CD14-positive monocyte (primary cell): ENCODE measurements around the gene THSD1. TPM values are rescaled to one million over a fixed set of nuclear protein-coding genes. Genes with fewer than 3 reads are reported as not detected.

Experiments used
- DNase-seq, 3 donors: peaks; one replicate each; pipeline ENCODE4 v3.0.0-alpha.2; 2011 to 2022
- H2AFZ ChIP-seq: 2 replicates; pipeline ENCODE4 v1.6.0; 2012; ENCODE audit warnings: mild to moderate bottlenecking, low read depth, low read length, inconsistent platforms; ENCODE audit not compliant: insufficient read depth, poor library complexity, severe bottlenecking
- H3K27ac ChIP-seq, 2 donors: 1 replicate in 1 of 2; 2 replicates in 1 of 2; pipeline ENCODE4 v1.5.1; 2012 to 2013; ENCODE audit warnings: low read length in 2 of 2, control low read depth in 1 of 2, inconsistent platforms in 1 of 2, low read depth in 1 of 2, mild to moderate bottlenecking in 1 of 2
- H3K27me3 ChIP-seq, 2 donors: one replicate each; pipeline versions ENCODE4 v1.6.0 to v1.6.1; 2011 to 2013; ENCODE audit warnings: low read length in 2 of 2; ENCODE audit not compliant: control insufficient read depth in 2 of 2, insufficient read depth in 2 of 2
- H3K36me3 ChIP-seq, 2 donors: replicated peaks in 1 of 2; 1 replicate in 1 of 2; 2 replicates in 1 of 2; pipeline versions ENCODE4 v1.5.1 to v1.6.1; 2012 to 2013; ENCODE audit warnings: low read length in 2 of 2, control low read depth in 1 of 2, inconsistent platforms in 1 of 2, mild to moderate bottlenecking in 1 of 2; ENCODE audit not compliant: insufficient read depth in 2 of 2, control insufficient read depth in 1 of 2
- H3K4me1 ChIP-seq, 2 donors: 1 replicate in 1 of 2; 2 replicates in 1 of 2; pipeline versions ENCODE4 v1.5.1 to v1.6.1; 2012 to 2013; ENCODE audit warnings: low read length in 2 of 2, control low read depth in 1 of 2, inconsistent platforms in 1 of 2, mild to moderate bottlenecking in 1 of 2, moderate library complexity in 1 of 2; ENCODE audit not compliant: insufficient read depth in 2 of 2, control insufficient read depth in 1 of 2
- H3K4me2 ChIP-seq: replicated peaks from 2 replicates; pipeline ENCODE3; 2012; ENCODE audit warnings: low read length, moderate library complexity, mild to moderate bottlenecking; ENCODE audit not compliant: poor library complexity, severe bottlenecking; ENCODE audit errors: extremely low read depth
- H3K4me3 ChIP-seq, 3 experiments: fragments of 200-600 bp in 1 of 3; sonication (generic) in 1 of 3; replicated peaks in 1 of 3; 1 replicate in 2 of 3; 2 replicates in 1 of 3; pipeline ENCODE4 v1.5.1; 2011 to 2013; ENCODE audit warnings: low read length in 3 of 3, mild to moderate bottlenecking in 3 of 3, control low read depth in 2 of 3, low read depth in 2 of 3, inconsistent platforms in 1 of 3, moderate library complexity in 1 of 3
- H3K79me2 ChIP-seq: 2 replicates; pipeline ENCODE4 v1.6.0; 2012; ENCODE audit warnings: mild to moderate bottlenecking, control low read depth, inconsistent platforms, low read length, moderate library complexity; ENCODE audit not compliant: insufficient read depth
- H3K9ac ChIP-seq: 2 replicates; pipeline ENCODE4 v1.6.0; 2017; ENCODE audit warnings: low read length, mild to moderate bottlenecking; ENCODE audit not compliant: insufficient read depth, poor library complexity, severe bottlenecking
- H3K9me3 ChIP-seq, 2 donors: replicated peaks in 1 of 2; 1 replicate in 1 of 2; 2 replicates in 1 of 2; pipeline versions ENCODE4 v1.5.1 to v1.6.1; 2012 to 2013; ENCODE audit warnings: low read length in 2 of 2, control low read depth in 1 of 2; ENCODE audit not compliant: control insufficient read depth in 1 of 2, insufficient read depth in 1 of 2
- H4K20me1 ChIP-seq: 2 replicates; pipeline ENCODE4 v1.6.0; 2012; ENCODE audit warnings: mild to moderate bottlenecking, low read length, control low read depth, moderate library complexity; ENCODE audit not compliant: insufficient read depth
- H3K27ac Mint-ChIP-seq, 7 donors: one replicate each; pipeline ENCODE4 v1.8.0; 2020; ENCODE audit warnings: mild to moderate bottlenecking in 7 of 7, mixed read lengths in 7 of 7, moderate library complexity in 6 of 7, inconsistent platforms in 2 of 7
- H3K27me3 Mint-ChIP-seq, 3 donors: one replicate each; pipeline ENCODE4 v1.8.0; 2021 to 2022; ENCODE audit warnings: low read depth in 3 of 3, mild to moderate bottlenecking in 3 of 3, mixed read lengths in 3 of 3, moderate library complexity in 3 of 3, inconsistent platforms in 1 of 3
- H3K36me3 Mint-ChIP-seq, 2 donors: one replicate each; pipeline ENCODE4 v1.8.0; 2020; ENCODE audit warnings: mixed read lengths in 2 of 2, inconsistent platforms in 1 of 2, mild to moderate bottlenecking in 1 of 2
- H3K4me1 Mint-ChIP-seq: one replicate; pipeline ENCODE4 v1.8.0; 2020; ENCODE audit warnings: mild to moderate bottlenecking, mixed read lengths
- H3K4me3 Mint-ChIP-seq, 2 donors: one replicate each; pipeline ENCODE4 v1.8.0; 2020; ENCODE audit warnings: mild to moderate bottlenecking in 2 of 2, mixed read lengths in 2 of 2, moderate library complexity in 1 of 2
- H3K9me3 Mint-ChIP-seq, 7 donors: one replicate each; pipeline ENCODE4 v1.8.0; 2020 to 2022; ENCODE audit warnings: mixed read lengths in 7 of 7, mild to moderate bottlenecking in 6 of 7, moderate library complexity in 6 of 7, inconsistent platforms in 2 of 7
- CTCF ChIP-seq: fragments of 200-600 bp; IDR thresholded peaks from one replicate; pipeline ENCODE4 v1.8.0; 2022; ENCODE audit warnings: antibody characterized with exemption, mild to moderate bottlenecking
- WGBS: methylation state at CpG from one replicate; pipeline ENCODE4 v1.1.5; 2013; ENCODE audit warnings: missing lambda C conversion rate; ENCODE audit not compliant: insufficient coverage; 5-methylcytosine and 5-hydroxymethylcytosine counted together
- intact Hi-C, 2 donors: fragments of 100-400 bp; cut with micrococcal nuclease; formaldehyde crosslinking; loops; one replicate each; pipeline versions ENCODE4 v1.15.0 to v1.15.1; 2023
- polyA plus RNA-seq, 3 donors: library from polyadenylated mRNA; depleted of rRNA in 1 of 3; unstranded in 2 of 3; stranded (reverse) in 1 of 3; fragments of 300-500 nt in 2 of 3; fragments of >200 nt in 1 of 3; fragmentation: Illumina TruSeq in 2 of 3; gene quantifications; 1 replicate in 2 of 3; 2 replicates in 1 of 3; pipeline ENCODE4 v1.2.3, GENCODE V29; 2012 to 2021

The THSD1 gene
- polyA plus RNA-seq, 3 donors = 0.52 TPM; not detected in 2

DNA sequence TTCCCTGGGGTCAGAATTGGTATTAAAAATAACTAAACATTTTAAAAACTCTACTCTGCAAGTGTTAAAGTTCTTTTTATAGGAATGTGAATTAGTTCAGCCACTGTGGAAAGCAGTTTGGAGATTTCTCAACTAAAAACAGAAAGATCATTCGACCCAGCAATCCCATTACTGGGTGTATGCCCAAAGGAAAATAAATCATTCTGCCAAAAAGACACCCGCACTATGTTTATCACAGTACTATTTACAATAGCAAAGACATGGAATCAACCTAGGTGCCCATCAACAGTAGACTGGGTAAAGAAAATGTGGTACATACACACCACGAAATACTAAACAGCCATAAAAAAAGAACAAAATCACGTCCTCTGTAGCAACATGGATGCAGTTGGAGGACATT, 657 bp upstream of the THSD1 start:
- Mint-ChIP-seq H3K27ac (no peak overlapping the region), H3K9me3 (peaks cover 0 to 13% (median 6%) of the 10 kb centered on the region in 7 donors), H3K36me3 (peaks cover 20 to 24% of the 10 kb centered on the region in 2 donors), H3K4me1 (peaks cover 28% of the 10 kb centered on the region), H3K27me3 (peaks cover 27 to 43% (median 33%) of the 10 kb centered on the region in 3 donors), H3K4me3 (peak overlapping the region; percentile 34 to 81)
- peaks cover 21 to 22% of the 10 kb centered on the region in 2 donors for H3K4me1 ChIP-seq
- no peak for DNase-seq
- H3K4me2 ChIP-seq = peak overlapping the region; percentile 77
- H4K20me1 ChIP-seq = no peaks in the 10 kb centered on the region
- H3K9me3 ChIP-seq = peaks cover 3 to 4% of the 10 kb centered on the region in 2 donors
- H3K36me3 ChIP-seq = peaks cover 5 to 8% of the 10 kb centered on the region in 2 donors
- H3K27ac ChIP-seq = no peak overlapping the region
- H2AFZ ChIP-seq = no peak overlapping the region
- H3K4me3 ChIP-seq = no peak overlapping the region
- WGBS = 40% methylated on average over 1 of the region's 4 CpGs
- H3K9ac ChIP-seq = peak overlapping the region; percentile 54
- peaks cover 25 to 27% of the 10 kb centered on the region in 2 donors for H3K27me3 ChIP-seq
- no peaks in the 10 kb centered on the region for H3K79me2 ChIP-seq
- no peak for TF ChIP-seq CTCF
- intact Hi-C loops = no loop called here

DNA sequence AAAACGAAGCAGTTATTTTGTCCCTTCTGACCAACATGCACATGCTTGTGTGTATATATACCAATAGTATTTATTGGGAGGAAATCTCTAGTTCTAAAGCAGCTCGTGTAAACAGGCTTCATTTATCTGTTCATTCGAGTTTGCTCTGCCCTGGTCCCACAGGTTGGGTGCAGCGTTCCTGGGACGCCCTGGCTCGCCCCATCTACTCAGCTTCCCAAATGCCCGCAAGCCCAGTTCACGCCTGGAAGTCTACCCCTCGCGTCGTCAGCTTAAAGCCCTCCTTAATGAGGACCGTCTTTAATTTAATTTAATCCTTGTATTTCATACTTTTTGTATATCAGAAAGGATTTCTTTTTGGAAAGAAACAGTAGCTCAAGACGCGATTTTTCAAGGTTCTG, 604 bp downstream of the THSD1 start:
- WGBS = 0% methylated on average over 5 of the region's 14 CpGs
- Mint-ChIP-seq H3K4me1 (peaks cover 23% of the 10 kb centered on the region), H3K27me3 (peaks cover 27 to 44% (median 33%) of the 10 kb centered on the region in 3 donors), H3K9me3 (peaks cover 0 to 13% (median 6%) of the 10 kb centered on the region in 7 donors), H3K27ac (no peak overlapping the region), H3K4me3 (peak overlapping the region; percentile 62 to 86), H3K36me3 (peaks cover 14 to 19% of the 10 kb centered on the region in 2 donors)
- H3K27ac ChIP-seq = no peak overlapping the region
- no peak for TF ChIP-seq CTCF
- peak overlapping the region; percentile 77 for H3K4me2 ChIP-seq
- peak overlapping the region in 2 of 3 experiments; percentile 27 to 63 for H3K4me3 ChIP-seq
- H3K9me3 ChIP-seq = peaks cover 3 to 4% of the 10 kb centered on the region in 2 donors
- H3K9ac ChIP-seq = peak overlapping the region; percentile 54
- peaks cover 21 to 22% of the 10 kb centered on the region in 2 donors for H3K4me1 ChIP-seq
- H4K20me1 ChIP-seq = no peaks in the 10 kb centered on the region
- DNase-seq = no peak
- peaks cover 0 to 2% of the 10 kb centered on the region in 2 donors for H3K36me3 ChIP-seq
- H2AFZ ChIP-seq = peak overlapping the region; percentile 46
- intact Hi-C loops = no loop called here
- no peaks in the 10 kb centered on the region for H3K79me2 ChIP-seq
- peaks cover 25 to 27% of the 10 kb centered on the region in 2 donors for H3K27me3 ChIP-seq
